Tibial nerve (tissue), 3 donors: ENCODE results near the gene CINP.

Source experiments
- POLR2A ChIP-seq, 2 donors: fragments of 450-650 bp; IDR thresholded peaks; one replicate each; pipeline ENCODE4 v1.6.1; 2017; ENCODE audit warnings: antibody characterized with exemption in 2 of 2, mild to moderate bottlenecking in 2 of 2, moderate library complexity in 2 of 2
- TF ChIP-seq, protein P1 (sequence below), 5 experiments: fragments of 200-600 bp in 3 of 5; fragments of 450-650 bp in 2 of 5; sonication (generic) in 3 of 5; IDR thresholded peaks; one replicate each; pipeline ENCODE4 v1.5.1; 2016 to 2019; ENCODE audit warnings: antibody characterized with exemption in 5 of 5, mild to moderate bottlenecking in 3 of 5, moderate library complexity in 2 of 5

GRCh38 chr14:102371361-102371760 is 8.7 kb upstream of the CINP start:
- no peak for TF ChIP-seq POLR2A (IDR thresholded peaks at IDR 0.05)
- TF ChIP-seq, protein P1, sequence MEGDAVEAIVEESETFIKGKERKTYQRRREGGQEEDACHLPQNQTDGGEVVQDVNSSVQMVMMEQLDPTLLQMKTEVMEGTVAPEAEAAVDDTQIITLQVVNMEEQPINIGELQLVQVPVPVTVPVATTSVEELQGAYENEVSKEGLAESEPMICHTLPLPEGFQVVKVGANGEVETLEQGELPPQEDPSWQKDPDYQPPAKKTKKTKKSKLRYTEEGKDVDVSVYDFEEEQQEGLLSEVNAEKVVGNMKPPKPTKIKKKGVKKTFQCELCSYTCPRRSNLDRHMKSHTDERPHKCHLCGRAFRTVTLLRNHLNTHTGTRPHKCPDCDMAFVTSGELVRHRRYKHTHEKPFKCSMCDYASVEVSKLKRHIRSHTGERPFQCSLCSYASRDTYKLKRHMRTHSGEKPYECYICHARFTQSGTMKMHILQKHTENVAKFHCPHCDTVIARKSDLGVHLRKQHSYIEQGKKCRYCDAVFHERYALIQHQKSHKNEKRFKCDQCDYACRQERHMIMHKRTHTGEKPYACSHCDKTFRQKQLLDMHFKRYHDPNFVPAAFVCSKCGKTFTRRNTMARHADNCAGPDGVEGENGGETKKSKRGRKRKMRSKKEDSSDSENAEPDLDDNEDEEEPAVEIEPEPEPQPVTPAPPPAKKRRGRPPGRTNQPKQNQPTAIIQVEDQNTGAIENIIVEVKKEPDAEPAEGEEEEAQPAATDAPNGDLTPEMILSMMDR (IDR thresholded peaks at IDR 0.05), result no peak
